ENCODE results near the gene PSD2.

PSD2 gene

DNA sequence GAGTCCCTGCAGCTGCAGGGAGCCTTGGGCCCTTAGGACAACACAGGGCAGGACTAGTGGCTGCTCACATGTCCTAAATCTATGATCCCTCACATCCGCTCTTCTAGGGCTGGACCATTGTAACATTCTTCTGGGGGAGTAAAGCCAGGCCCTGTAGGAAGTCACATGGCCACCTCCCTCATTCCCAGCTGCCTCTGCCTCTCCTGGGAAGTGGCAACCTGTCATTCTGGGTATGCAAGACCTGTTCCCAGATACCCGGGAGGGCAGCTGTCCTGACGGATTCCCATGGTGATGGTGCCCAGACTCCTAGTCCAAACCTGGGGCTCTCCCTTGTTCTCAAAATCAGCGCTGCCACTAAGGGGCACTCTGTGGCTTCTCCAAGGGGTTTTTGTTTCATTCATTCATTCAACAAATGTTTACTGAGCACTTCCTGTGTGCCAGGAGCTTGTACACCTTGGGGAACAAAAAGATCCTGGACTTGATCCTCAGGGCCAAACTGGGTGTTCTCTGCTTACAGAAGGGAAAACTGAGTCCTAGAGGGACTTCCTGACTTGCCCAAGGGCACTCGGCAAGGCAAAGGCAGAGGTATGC lies 85.6 kb downstream of the PSD2 start:
- no peak for DNase-seq

DNA sequence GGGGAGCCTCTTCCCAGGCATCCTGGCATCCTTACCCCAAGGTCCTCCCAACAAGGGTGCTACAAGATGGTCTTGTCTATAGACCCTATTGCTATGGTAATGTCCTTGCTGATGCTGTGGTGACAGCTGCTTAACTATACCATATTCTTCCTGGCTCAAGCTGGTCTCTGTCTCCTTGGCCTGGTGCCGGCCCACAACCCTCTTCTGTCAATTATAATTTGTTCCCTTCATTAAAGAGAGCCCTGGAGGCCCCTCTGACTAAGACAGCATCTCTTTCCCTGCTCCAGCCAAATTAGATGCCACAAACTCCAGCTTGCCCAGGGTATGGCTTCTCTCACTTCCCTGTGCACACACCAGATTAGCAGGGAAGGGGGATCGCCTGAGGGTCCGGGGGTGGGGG lies 86.7 kb downstream of the PSD2 start:
- no peak for DNase-seq

DNA sequence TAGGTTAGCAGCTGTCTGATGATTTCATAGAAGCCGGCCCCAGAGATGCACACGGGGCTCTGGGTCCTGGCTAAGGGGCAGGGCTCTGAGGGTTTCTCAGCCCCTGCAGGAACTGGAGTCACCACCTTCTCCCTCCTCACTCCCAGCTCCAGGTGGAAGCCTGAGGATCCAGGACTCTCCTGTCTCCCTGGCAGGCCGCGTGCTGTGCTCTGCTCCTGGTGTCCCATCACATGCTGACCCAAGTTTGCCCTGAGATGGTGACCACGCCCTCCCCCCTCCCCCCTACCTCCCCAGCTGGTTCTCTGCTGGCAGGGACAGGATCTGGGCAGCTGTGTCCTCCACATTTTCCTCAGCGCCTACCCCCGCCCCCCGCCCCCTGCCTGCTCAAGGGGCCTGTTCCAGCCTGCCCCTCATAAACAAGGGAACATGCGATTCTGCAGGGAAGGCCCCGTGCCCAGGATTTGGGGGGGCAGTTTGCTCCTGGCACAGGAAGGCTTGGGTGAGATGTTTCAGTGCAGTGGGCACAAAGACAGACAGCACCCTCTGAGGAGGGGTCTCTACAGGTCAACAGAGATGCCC lies 87.4 kb downstream of the PSD2 start:
- no peak for DNase-seq

DNA sequence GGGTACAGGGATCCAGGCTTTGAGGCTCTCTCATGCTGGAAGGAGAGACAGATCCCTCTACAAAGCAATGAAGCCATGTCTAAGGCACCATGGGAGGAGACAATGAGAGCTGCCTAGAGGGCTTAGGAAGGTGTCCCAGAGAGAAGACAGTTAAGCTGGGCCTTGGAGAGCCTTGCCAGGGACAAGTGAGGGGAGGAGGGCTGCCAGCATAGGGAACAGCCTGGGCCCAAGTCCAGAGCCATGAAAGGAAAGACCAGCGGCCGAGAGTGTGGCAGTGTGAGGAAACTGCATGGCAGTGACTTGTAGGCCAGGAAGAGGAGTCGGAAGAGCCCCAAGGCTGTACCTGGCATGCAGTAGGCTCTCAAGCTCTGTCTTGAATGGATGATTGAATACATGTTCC lies 88.5 kb downstream of the PSD2 start:
- DNase-seq: no peak

DNA sequence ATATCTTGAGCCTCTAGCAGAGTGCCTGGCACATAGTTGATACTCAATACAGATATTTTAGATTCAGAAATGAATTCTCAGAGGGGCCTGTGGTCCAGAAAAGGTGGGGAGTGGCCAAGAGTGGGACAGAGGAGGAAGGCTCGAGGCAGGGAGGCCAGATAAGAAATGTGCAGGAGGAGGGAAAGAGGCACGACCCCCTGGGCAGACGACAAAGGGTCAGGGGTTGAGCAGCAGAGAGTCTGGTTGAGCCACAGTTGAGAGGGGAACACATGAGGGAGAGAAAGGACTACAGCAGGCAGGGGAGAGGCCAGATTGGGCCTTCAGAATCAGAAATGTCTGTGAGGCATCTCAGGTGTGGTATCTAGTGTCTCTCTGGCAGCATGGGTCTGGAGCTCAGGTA lies 89.1 kb downstream of the PSD2 start:
- no peak for DNase-seq

DNA sequence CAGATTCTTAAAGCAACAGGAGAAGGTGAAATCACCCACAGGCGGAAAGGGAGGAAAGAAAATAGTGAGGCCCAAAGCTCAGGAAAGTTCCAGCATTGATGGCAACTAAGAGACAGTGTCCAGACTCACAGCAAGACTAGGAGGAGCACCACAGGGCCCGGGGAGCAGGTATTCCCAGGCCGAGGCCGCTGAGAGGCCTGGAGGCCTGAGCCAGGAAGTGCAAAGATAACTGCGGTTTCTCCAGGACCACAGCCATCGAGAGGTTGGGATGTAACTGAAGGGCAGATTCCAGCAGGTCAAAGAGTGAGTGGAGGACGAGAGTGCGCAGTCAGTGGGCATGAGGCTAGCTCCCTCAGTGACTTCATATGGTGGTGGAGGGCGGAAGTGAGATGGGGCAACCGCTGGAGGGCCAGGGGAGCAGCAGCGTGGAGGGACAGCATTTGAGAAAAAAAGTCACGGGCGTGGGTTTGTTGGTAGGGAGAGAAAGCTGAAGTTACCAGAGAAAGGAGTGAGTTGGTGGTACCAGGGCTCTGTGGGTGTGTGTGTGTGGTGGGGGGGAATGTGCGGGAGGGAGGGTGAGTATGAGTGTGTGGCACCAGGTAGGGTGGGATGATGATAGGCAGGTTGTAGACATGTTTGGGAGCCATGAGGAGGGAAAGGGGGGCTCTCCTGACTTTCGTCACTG lies 89.7 kb downstream of the PSD2 start:
- no peak for DNase-seq

DNA sequence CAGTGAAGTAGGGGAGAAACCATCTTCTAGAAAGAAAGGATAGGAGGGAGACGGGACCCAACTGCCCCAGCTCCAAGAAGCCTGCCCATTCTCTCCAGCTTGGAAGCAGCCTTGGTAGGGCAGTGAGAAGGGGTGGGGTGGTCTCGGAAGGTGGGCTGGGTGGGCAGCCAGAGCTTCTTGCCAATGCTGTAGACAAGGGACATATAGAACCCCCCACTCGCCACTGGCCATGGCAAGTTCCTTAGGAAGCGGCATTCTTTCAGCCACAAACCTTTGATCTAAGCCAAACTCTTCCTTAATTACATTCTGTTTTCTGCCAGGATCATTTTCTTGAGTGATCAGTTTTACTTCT lies 90.2 kb downstream of the PSD2 start:
- no peak for DNase-seq

DNA sequence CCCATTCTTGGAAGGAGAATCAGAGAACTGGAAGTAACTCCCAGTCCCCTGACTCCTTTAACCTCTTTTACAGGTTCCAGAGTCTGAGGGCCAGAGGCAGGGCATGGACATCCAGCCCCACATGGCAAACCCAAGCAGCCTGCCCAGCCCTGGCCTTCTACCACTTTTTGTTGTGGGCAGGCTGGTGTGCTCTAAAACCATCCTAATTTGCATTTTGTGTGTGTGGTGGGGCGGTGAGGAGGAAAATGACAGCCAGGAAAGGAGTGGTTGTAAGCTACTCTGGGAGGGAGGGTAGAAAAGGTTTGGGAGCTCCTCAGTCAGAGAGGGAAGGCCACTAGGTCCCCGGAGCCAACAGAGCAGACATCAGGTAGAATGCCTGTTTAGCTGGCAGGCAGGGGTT lies 90.6 kb downstream of the PSD2 start:
- no peak for DNase-seq

DNA sequence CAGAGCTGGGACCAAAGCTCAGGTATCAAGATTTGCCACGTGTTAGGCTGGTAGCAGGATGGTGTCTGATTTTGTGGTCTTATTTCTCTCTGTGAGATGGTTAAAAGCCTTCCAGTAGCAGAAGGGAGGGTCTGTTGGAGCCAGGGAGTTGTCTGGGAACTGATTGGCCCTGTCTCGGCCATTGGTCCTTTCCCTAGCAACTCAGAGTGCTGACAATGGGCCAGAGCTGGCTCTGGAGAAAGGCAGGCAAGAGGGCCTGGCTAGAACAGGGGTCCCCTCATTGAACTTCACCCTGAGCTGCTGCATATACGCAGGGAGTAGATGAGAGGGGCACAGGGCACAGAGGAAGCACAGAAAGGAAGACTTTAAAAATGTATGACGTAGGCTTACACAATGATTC lies 92.8 kb downstream of the PSD2 start:
- no peak for DNase-seq

DNA sequence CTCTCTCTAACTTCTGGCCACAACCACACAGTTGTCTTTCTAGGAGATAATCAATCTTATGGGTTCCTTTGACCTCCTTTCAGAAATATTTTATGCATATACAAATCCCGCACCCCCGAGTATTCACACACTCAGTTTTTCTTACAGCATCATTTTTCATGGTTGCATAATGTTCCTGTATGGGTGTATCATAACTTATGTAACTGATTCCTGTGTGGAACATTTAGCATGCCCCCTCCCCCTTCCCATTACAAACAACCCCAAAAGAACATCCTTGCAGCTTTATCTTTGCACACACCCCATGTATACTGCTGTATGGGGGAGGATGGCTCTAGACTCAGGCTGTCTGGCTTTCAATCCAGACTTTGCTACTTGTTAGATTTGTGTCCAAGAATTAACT lies 93.8 kb downstream of the PSD2 start:
- DNase-seq: no peak

DNA sequence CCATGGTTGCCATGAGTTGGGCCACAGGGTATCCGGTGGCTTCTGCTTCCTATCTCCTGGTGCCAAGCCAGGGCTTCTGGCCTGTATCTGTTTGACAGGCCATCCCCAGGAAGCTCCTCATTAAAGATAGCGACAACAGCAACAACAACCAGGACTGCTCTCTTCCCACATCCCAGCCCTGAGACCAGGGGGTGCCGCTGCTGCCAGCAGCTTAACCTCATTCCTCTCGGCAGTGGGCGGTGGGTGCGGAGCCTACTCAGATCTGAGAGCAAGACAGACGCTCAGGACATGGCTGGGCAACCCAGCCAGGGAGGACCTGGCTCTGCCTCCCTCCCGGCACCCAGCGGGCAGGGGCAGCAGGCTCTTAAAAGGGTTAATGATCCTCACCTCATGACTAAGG lies 98.3 kb downstream of the PSD2 start:
- no peak for DNase-seq
